ENCODE results near the gene CCDC188.

- TF ChIP-seq, protein P1, sequence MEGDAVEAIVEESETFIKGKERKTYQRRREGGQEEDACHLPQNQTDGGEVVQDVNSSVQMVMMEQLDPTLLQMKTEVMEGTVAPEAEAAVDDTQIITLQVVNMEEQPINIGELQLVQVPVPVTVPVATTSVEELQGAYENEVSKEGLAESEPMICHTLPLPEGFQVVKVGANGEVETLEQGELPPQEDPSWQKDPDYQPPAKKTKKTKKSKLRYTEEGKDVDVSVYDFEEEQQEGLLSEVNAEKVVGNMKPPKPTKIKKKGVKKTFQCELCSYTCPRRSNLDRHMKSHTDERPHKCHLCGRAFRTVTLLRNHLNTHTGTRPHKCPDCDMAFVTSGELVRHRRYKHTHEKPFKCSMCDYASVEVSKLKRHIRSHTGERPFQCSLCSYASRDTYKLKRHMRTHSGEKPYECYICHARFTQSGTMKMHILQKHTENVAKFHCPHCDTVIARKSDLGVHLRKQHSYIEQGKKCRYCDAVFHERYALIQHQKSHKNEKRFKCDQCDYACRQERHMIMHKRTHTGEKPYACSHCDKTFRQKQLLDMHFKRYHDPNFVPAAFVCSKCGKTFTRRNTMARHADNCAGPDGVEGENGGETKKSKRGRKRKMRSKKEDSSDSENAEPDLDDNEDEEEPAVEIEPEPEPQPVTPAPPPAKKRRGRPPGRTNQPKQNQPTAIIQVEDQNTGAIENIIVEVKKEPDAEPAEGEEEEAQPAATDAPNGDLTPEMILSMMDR (IDR thresholded peaks at IDR 0.05): no peak
- TF ChIP-seq POLR2A (IDR thresholded peaks at IDR 0.05): no peak
Observed at GRCh38 chr22:20199906-20200305, 49.1 kb upstream of the CCDC188 start.
